MM.1S (cell line): Measurements from ENCODE around the gene TCEAL1.

Experiments used
- EZH2 ChIP-seq: fragments of 300-600 bp; sonication (generic); optimal IDR thresholded peaks from 2 replicates; pipeline ENCODE3; 2017; ENCODE audit warnings: low read depth, mild to moderate bottlenecking, antibody characterized with exemption, low read length, mixed read lengths
- EZH2phosphoT487 ChIP-seq: fragments of 300-600 bp; sonication (generic); IDR thresholded peaks from 2 replicates; pipeline ENCODE4 v1.6.1; 2018; ENCODE audit warnings: antibody characterized with exemption, low read length
- TF ChIP-seq, protein P1 (sequence below): fragments of 300-600 bp; sonication (generic); IDR thresholded peaks from 2 replicates; pipeline ENCODE4 v1.5.1; 2016; ENCODE audit warnings: antibody characterized with exemption, low read length, mixed read lengths

DNA sequence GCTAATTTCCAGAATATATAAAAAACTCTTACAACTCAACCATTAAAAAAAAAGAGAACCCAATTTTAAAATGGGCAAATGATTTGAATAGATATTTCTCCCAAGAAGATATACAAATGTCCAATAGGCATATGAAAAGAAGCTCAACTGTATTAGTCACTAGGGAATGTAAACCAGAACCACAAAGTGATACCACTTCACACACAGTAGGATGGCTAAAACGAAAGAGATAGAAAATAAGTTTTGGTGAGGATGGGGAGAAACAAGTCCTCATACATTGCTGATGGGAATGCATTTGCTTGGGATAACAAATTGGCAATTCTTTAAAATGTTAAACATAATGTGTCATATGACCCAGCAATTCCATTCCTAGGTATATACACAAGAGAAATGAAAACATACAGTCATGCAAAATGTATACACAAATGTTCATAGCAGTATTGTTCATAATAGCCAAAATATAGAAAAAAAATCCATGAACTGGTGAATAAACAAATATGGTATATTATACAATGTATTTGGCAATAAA lies 15.3 kb upstream of the TCEAL1 start:
- TF ChIP-seq, protein P1, sequence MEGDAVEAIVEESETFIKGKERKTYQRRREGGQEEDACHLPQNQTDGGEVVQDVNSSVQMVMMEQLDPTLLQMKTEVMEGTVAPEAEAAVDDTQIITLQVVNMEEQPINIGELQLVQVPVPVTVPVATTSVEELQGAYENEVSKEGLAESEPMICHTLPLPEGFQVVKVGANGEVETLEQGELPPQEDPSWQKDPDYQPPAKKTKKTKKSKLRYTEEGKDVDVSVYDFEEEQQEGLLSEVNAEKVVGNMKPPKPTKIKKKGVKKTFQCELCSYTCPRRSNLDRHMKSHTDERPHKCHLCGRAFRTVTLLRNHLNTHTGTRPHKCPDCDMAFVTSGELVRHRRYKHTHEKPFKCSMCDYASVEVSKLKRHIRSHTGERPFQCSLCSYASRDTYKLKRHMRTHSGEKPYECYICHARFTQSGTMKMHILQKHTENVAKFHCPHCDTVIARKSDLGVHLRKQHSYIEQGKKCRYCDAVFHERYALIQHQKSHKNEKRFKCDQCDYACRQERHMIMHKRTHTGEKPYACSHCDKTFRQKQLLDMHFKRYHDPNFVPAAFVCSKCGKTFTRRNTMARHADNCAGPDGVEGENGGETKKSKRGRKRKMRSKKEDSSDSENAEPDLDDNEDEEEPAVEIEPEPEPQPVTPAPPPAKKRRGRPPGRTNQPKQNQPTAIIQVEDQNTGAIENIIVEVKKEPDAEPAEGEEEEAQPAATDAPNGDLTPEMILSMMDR: no peak
- TF ChIP-seq EZH2: no peak
- TF ChIP-seq EZH2phosphoT487: no peak
